Left renal pelvis (tissue), 4 donors: ENCODE data around the gene TP53I13. TPM values are rescaled to one million over a fixed set of nuclear protein-coding genes. Genes with fewer than 3 reads are reported as not detected.

Source experiments
- polyA plus RNA-seq, 4 donors: library from polyadenylated mRNA; unstranded; fragments of 120-200 nt; gene quantifications; one replicate each; pipeline ENCODE4 v1.2.1, GENCODE V29; 2013; ENCODE audit not compliant: insufficient read length in 4 of 4

The TP53I13 gene
- polyA plus RNA-seq, 4 donors: 27.1 to 48.7 (median 31.7) TPM

Other genes with a start within 250 kb of the TP53I13 start
- gene TAOK1, start 178.3 kb upstream of the TP53I13 start, polyA plus RNA-seq: 10 to 100 TPM; 41.1 to 50.7 (median 47.2) TPM
- 1 to 10 TPM; 6.4 to 8.1 (median 6.8) TPM for gene ABHD15, start 1.7 kb upstream of the TP53I13 start, polyA plus RNA-seq
- 10 to 100 TPM; 36.9 to 54.5 (median 41.7) TPM for gene GIT1, start 20.9 kb downstream of the TP53I13 start, polyA plus RNA-seq
- 10 to 100 TPM in 3 of 4 donors, 1 to 10 TPM in 1; 8.7 to 30.4 (median 14.0) TPM for gene ANKRD13B, start 24.4 kb downstream of the TP53I13 start, polyA plus RNA-seq
- gene CORO6, start 54.2 kb downstream of the TP53I13 start, polyA plus RNA-seq: 1 to 10 TPM; 2.6 to 4.9 (median 3.3) TPM